GM12878 (cell line): ENCODE measurements around the gene RABL6. TPM values are rescaled to one million over a fixed set of nuclear protein-coding genes. Genes with fewer than 3 reads are reported as not detected.
"Not testable (repeated sequence)": the region's sequence is repeated elsewhere in the genome, so short reads cannot be mapped to it uniquely, and the experiment has no call there.

Source experiments
- ATAC-seq: fragments of 200-7000 bp; cut with Tn5 transposase; 3 replicates; pipeline ENCODE4 v1.9.1; 2020; ENCODE audit warnings: mild to moderate bottlenecking, moderate library complexity
- BruUV-seq: library from RNA; stranded (reverse); fragments of 400-500 nt; replicated peaks from 2 replicates; lab custom pipeline; 2021; lab: Mats Ljungman, UMichigan
- CTCF ChIA-PET: fragments of 300-600 bp; sonication (Branson Sonifier 250); formaldehyde crosslinking; extraction: SDS; loops from one replicate; lab custom pipeline; 2021; ENCODE audit warnings: inconsistent platforms; lab: Yijun Ruan, JAX
- POLR2A ChIA-PET: fragments of 350-600 bp; formaldehyde crosslinking; extraction: SDS; loops from one replicate; lab custom pipeline; 2021; ENCODE audit warnings: inconsistent platforms; lab: Charles Lee
- RAD21 ChIA-PET: fragments of 300-600 bp; sonication (Branson Sonifier 250); formaldehyde crosslinking; loops from one replicate; lab custom pipeline; 2023; ENCODE audit warnings: antibody characterized with exemption; ENCODE audit not compliant: unreplicated experiment; lab: Charles Lee
- SMC1A ChIA-PET: fragments of 300-600 bp; sonication (Branson Sonifier 250); formaldehyde crosslinking; loops from one replicate; lab custom pipeline; 2023; ENCODE audit not compliant: unreplicated experiment, uncharacterized antibody; lab: Charles Lee
- DNase-seq: peaks from one replicate; pipeline ENCODE4 v3.0.0-alpha.2; 2011; ENCODE audit warnings: low read depth, low spot score
- FAIRE-seq: peaks from 3 replicates; lab custom pipeline; 2011; peaks lifted over from hg19 to GRCh38; lab: Jason Lieb, UNC
- H2AFZ ChIP-seq: 2 replicates; pipeline ENCODE4 v1.6.0; 2011; ENCODE audit warnings: low read depth, low read length, control low read depth; ENCODE audit not compliant: control insufficient read depth
- H3K27ac ChIP-seq: 2 replicates; pipeline ENCODE4 v1.5.1; 2011; ENCODE audit warnings: control low read depth; ENCODE audit not compliant: control insufficient read depth, insufficient read depth
- H3K27me3 ChIP-seq, 2 experiments: replicated peaks in 1 of 2; 2 replicates each; pipeline versions ENCODE4 v1.6.0 to v1.6.1; 2011; ENCODE audit warnings: low read length in 1 of 2; ENCODE audit not compliant: control insufficient read depth in 2 of 2, insufficient read depth in 2 of 2
- H3K36me3 ChIP-seq, 2 experiments: 2 replicates each; pipeline ENCODE4 v1.5.1; 2011; ENCODE audit warnings: low read length in 1 of 2; ENCODE audit not compliant: control insufficient read depth in 2 of 2, insufficient read depth in 2 of 2
- H3K4me1 ChIP-seq: 2 replicates; pipeline ENCODE4 v1.6.1; 2011; ENCODE audit warnings: mild to moderate bottlenecking, low read length, moderate library complexity, mixed read lengths; ENCODE audit not compliant: control insufficient read depth, insufficient read depth
- H3K4me2 ChIP-seq: 2 replicates; pipeline ENCODE4 v1.6.0; 2011; ENCODE audit warnings: control low read depth; ENCODE audit not compliant: control insufficient read depth, insufficient read depth
- H3K4me3 ChIP-seq: fragments of 200-600 bp; sonication (generic); 2 replicates; pipeline ENCODE4 v1.5.1; 2016
- H3K79me2 ChIP-seq: 2 replicates; pipeline ENCODE4 v1.6.0; 2011; ENCODE audit warnings: low read length; ENCODE audit not compliant: control insufficient read depth, insufficient read depth
- H3K9ac ChIP-seq: 2 replicates; pipeline ENCODE4 v1.8.0; 2011; ENCODE audit warnings: low read length, control low read depth, mixed read lengths; ENCODE audit not compliant: control insufficient read depth, insufficient read depth
- H3K9me3 ChIP-seq: replicated peaks from 3 replicates; pipeline ENCODE4 v1.5.1; 2011; ENCODE audit warnings: mild to moderate bottlenecking, low read length; ENCODE audit not compliant: control insufficient read depth, insufficient read depth
- H4K20me1 ChIP-seq: 2 replicates; pipeline ENCODE4 v1.6.0; 2011; ENCODE audit not compliant: control insufficient read depth, insufficient read depth
- BCL11A ChIP-seq: IDR thresholded peaks from 2 replicates; pipeline ENCODE4 v1.6.1; 2011; ENCODE audit warnings: low read depth, low read length
- DPF2 ChIP-seq: fragments of 450-650 bp; IDR thresholded peaks from 2 replicates; pipeline ENCODE4 v1.6.1; 2017; ENCODE audit warnings: mild to moderate bottlenecking
- JUNB ChIP-seq: IDR thresholded peaks from 2 replicates; pipeline ENCODE4 v1.6.1; 2016; ENCODE audit warnings: antibody characterized with exemption, mild to moderate bottlenecking
- MEF2A ChIP-seq: IDR thresholded peaks from 2 replicates; pipeline ENCODE4 v1.6.1; 2011; ENCODE audit warnings: low read depth, mild to moderate bottlenecking, low read length, moderate library complexity; ENCODE audit not compliant: insufficient read depth
- POLR2A ChIP-seq: IDR thresholded peaks from 2 replicates; pipeline ENCODE4 v1.6.1; 2011; ENCODE audit warnings: low read depth, mild to moderate bottlenecking, low read length
- SKIL ChIP-seq: fragments of 450-650 bp; IDR thresholded peaks from 2 replicates; pipeline ENCODE4 v1.6.1; 2017; ENCODE audit warnings: mild to moderate bottlenecking, low read depth, inconsistent platforms; ENCODE audit not compliant: poor library complexity, severe bottlenecking
- WGBS: methylation state at CpG from one replicate; pipeline ENCODE4 v1.1.6; 2016; ENCODE audit warnings: low lambda C conversion rate; ENCODE audit not compliant: insufficient replicate concordance, insufficient coverage; ENCODE audit errors: missing lambda C conversion rate; 5-methylcytosine and 5-hydroxymethylcytosine counted together
- in situ Hi-C: fragments of 300-500 bp; cut with MboI; formaldehyde crosslinking; loops from 9 replicates; pipeline ENCODE4 v1.14.3; 2018; ENCODE audit warnings: mixed read lengths
- intact Hi-C: fragments of 100-400 bp; cut with micrococcal nuclease; formaldehyde crosslinking; loops from one replicate; pipeline ENCODE4 v1.14.2; 2022; ENCODE audit not compliant: unreplicated experiment
- polyA plus RNA-seq, 11 experiments: library from polyadenylated mRNA; depleted of rRNA in 4 of 11; unstranded in 6 of 11; stranded (reverse) in 5 of 11; fragments of >200 nt; fragmentation: Nextera tagmentation in 4 of 11; fragmentation: Illumina TruSeq in 1 of 11; extraction: Ambion mirVana in 4 of 11; extraction: Trizol in 1 of 11; gene quantifications; 1 replicate in 1 of 11; 2 replicates in 10 of 11; pipeline versions ENCODE4 v1.2.1 to v1.2.3, GENCODE V29; 2011 to 2016; ENCODE audit warnings: inconsistent platforms in 2 of 11, missing spikeins in 2 of 11, low read depth in 1 of 11
- total RNA-seq, 4 experiments: library from RNA; depleted of rRNA in 3 of 4; stranded (reverse); fragments of >200 nt in 3 of 4; fragmentation: Illumina TruSeq in 1 of 4; extraction: Trizol in 1 of 4; gene quantifications; 2 replicates each; pipeline versions ENCODE4 v1.2.1 to v1.2.3, GENCODE V29; 2013 to 2021

Gene RABL6
- total and polyA plus RNA-seq, 10 of the 15 experiments (the other 5 are each of a cell fraction or from before 2014, with no cell fraction given), result 1.4 to 134 (median 42.7) TPM

GRCh38 chr9:136832581-136832980 is 24.8 kb downstream of the RABL6 start (continued):
- no peak for TF ChIP-seq JUNB
- no peak for TF ChIP-seq BCL11A
- TF ChIP-seq DPF2, result no peak
- TF ChIP-seq SKIL, result no peak
- no peak for TF ChIP-seq MEF2A

GRCh38 chr9:136833381-136834048 is 25.8 kb downstream of the RABL6 start:
- H3K4me3 ChIP-seq, BruUV-seq, H3K4me2 ChIP-seq, SMC1A ChIA-PET, H3K79me2 ChIP-seq, RAD21 ChIA-PET, H3K4me1 ChIP-seq, ATAC-seq, H2AFZ ChIP-seq, H3K27me3 ChIP-seq, DNase-seq, FAIRE-seq, intact Hi-C loops, H3K9me3 ChIP-seq, H3K9ac ChIP-seq, H4K20me1 ChIP-seq, in situ Hi-C loops, H3K27ac ChIP-seq: not testable (repeated sequence)
- peaks cover 3 to 12% of the 10 kb centered on the region in 2 experiments; a peak in 3 of 4 replicates for H3K36me3 ChIP-seq
- peak; percentile 43; the same call in 1 of the 2 replicates for TF ChIP-seq POLR2A
- POLR2A ChIA-PET, result interaction anchor here (0.6 kb wide), 1 partner anchor 11 kb away, joined by 3 read pairs; no protein-coding TSS in a partner anchor
- WGBS, result 86% methylated on average over 16 of the region's 16 CpGs
- CTCF ChIA-PET, result interaction anchor here (0.7 to 1.5 kb wide), 3 partner anchors 9 to 202 kb away, joined by 3 to 4 read pairs (median 3); partner anchors contain the start of gene AJM1
